ENCODE data around the gene BARX1.
"Not testable (repeated sequence)": the region's sequence is repeated elsewhere in the genome, so short reads cannot be mapped to it uniquely, and the experiment has no call there.

The BARX1 gene

GRCh38 chr9:93965830-93966577 is 10.8 kb upstream of the BARX1 start:
- no peak for DNase-seq (ENCODE audit: low read depth in 2 of 2)

DNA sequence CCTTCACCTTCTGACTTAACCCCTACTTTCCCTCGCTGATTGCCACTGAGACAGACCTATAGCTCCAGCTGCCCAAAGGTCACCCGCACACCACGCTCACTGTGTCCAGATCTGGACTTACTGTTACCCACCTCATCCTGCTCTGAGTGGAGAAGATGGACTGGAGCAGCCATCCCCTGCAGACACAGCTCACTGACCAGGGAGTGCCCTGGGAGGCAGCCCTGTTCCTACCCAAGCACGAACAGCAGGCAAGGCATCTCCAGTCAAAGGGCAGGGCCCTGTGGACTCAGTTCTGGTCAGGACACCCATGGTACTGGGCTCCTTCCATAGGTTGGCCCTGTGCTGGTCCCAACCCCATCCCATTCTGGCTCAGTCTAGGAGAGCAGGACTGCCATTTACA is 9.5 kb upstream of the BARX1 start:
- no peak for DNase-seq (ENCODE audit: low read depth in 2 of 2)

GRCh38 chr9:93963969-93964368 is 8.8 kb upstream of the BARX1 start:
- DNase-seq (ENCODE audit: low read depth in 2 of 2) = no peak

GRCh38 chr9:93963489-93963888 is 8.3 kb upstream of the BARX1 start:
- DNase-seq (ENCODE audit: low read depth in 2 of 2) = not testable (repeated sequence)

DNA sequence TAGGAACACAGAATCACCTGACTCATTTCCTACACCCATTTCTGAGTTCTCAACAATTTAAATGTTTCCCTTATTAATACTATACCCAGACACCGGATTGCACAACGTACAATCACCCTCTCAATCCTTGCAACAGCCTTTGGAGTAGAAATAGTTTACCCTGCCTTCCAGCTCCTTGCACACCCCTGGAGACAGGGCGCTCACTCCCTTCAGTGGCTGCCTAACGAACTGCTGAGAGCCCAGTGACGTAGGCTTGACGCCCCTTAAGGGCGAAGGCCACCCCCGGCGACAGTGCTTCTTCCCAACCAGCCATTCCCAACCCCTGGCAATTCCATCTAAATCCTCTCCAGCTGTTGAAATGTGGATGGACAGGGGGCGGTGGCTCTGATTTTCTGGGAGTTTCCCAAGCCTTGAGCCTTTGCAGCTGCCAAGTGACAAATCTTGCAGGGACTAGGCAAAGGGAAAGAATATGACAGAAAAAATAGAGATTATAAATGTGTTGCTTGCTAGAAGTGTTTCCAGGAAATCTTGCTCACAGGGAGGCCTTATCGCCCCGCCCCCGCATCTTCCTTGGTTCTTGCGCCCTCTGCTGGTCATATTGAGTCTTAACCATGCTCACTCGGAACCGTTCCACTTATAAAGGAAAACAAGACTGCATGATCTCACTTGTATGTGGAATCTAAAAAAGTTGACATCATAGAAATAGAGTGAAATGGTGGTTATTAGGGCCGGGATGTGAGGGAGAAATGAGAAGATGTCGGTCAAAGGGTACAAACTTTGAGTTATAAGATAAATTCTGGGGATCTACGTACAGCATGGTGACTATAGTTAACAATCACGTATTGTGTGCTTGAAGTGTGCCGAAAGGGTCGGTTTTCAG is 7.6 kb upstream of the BARX1 start:
- peak; percentile 42 to 72 for DNase-seq (ENCODE audit: low read depth in 2 of 2)

DNA sequence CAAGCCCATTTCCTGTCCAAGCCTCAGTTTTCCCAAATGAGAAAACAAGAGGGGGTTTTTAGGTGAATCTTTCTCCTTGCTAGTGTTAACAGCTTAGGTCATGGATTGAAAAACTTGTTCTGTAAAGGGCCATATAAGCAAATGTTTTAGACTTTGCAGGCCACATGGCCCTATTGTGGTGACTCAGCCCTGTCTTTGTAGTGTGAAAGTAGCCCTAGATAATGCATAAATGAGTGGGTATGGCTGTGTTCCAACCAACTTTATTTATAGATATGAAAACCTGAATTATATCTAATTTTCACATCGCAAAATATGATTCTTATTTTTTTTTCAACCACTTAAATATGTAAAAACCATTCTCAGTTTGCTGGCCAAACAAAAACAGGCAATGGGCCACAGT is 6.9 kb upstream of the BARX1 start:
- DNase-seq (ENCODE audit: low read depth in 2 of 2) = no peak

DNA sequence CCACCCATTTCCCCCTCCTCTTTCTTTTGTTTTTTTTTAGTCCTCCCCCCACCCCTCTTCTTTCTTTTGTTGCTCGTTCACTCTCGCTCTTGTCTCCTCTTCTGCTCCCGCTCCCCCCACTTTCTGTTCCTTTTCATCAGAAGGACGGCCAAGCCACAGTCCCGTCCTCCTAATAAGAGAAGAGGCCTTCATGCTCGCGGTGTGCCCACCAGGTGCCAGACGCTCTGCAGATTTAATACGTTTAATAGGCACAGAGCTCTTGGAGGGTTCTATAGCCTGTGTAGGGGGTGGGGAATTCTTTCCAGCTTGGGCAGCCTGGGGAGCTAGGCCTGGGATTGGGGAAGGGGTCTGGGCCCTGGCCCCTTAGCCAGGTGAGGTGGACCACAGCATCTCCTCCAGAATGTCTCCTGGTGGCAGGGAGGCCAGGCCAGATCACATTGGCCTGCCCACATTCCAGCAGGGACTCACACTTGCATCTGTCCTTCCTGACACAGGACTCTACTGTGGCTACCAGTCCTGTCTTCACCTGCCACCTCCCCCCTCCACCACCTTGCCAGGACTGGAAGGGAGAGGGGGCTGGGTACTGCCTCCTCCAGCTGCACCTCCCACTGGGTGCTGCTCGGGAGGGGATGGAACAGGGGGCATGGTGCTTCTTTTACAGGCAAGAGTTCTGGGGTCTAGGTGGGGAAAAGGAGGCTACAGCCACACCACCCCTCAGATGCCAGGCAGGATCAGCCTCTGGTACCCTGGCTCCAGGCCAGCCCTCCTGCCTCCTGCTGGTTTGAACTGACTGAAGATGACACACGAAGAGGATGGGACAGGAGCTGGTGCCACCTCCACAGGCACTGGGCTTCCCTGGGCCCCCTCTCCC is 6.1 kb upstream of the BARX1 start:
- DNase-seq (ENCODE audit: low read depth in 2 of 2) = no peak

GRCh38 chr9:93960221-93960970 is 5.2 kb upstream of the BARX1 start:
- no peak for DNase-seq (ENCODE audit: low read depth in 2 of 2)

DNA sequence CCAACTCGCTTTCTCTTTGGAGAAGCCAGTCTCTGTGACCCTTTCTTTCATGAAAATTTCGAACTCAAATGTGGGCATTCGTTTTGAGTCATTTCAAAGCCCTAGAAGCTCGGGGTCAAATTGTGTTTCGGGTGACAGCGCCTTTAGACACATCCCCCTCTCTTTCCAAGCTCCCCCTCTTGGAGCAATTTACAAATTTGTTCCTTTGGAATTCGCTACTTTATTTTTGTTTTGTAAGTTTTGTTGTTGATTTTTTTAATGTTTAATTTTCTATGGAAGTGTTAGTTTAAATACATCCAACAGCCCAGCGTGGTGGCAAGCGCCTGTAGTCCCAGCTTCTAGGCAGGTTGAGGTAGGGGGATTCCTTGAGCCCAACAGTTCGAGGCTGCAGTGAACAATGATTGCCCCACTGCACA is 4.6 kb upstream of the BARX1 start:
- DNase-seq (ENCODE audit: low read depth in 2 of 2) = no peak

DNA sequence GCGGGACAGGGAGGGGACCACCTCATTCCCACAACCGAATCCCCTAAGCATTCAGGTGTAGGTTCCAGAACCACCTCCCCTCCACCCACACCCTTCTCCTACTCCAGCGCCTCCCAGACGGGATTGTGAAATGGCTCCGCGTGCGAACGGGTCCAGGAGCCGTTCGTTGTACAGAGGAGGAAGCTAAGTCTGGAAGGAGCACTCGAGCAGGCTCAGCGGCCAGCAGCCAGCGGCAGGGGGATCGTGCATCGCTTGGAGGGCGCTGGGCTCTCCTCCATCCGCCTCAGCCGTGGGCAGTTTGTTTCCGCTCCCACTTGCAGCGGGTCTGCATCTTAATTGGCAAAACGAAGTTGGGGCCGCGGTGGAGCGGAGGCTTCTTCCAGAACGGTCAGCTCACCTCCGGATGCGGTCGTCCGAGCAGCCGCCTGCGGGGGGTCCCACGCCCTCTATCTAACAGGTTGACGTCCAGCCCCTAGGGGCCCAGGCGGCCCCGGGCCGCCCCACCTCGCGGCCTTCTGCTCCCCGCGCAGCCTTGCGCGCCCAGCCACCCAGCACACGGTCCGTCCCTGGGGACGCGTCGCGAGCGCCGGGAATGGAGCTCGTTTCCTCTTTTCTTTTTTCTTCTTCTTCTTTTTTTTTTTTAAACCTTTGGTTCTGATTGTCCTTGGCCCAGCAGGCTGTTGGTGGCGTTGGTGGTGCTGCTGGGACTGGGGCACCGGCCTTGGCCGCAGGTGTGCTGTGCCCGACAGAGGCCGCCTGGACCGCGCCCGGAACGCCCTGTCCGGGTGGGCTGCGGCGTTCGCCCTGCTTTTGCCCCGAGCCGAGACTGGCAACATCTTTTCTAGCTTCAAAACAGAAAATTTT is 3.9 kb upstream of the BARX1 start:
- no peak for DNase-seq (ENCODE audit: low read depth in 2 of 2)

DNA sequence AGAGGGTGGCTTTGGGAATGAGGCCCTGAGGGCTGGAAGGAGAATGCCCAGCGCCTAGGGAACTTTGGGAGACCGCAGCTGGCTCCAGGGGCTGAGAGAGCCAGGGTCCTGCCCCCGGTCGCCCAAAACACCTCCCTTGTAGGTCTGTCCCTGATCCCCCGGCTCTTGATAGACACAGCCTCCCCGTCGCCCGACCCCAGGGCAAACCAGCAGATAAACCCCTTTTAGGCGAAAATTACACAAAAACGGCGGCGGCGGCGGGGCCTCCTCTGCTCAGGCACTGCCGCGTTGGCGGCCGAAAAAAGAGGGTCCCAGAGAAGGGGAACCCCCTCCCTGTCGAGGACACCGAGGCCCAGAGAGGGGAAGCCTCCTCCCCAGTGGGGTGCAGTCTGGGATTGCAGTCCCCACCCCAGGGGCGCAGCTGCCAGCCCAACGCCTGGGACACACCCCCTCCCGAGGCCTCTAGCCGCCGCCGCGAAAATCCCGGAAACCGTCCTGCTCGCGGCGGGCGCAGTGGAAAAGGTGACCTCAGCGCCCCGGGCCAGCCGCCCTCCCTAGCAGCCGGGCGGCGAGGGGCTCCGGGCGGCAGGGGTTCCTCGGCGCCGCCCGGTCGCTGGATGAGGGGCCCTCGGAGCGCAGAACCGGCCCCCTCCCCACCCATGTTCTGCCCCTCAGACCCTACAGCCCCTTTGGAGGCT is 3.1 kb upstream of the BARX1 start:
- DNase-seq (ENCODE audit: low read depth in 2 of 2) = no peak

GRCh38 chr9:93955981-93956784 is 1.0 kb upstream of the BARX1 start:
- DNase-seq (ENCODE audit: low read depth in 2 of 2) = no peak

- DNase-seq (ENCODE audit: low read depth in 2 of 2) = no peak
Measured at GRCh38 chr9:93954434-93955061, 607 bp downstream of the BARX1 start.

DNA sequence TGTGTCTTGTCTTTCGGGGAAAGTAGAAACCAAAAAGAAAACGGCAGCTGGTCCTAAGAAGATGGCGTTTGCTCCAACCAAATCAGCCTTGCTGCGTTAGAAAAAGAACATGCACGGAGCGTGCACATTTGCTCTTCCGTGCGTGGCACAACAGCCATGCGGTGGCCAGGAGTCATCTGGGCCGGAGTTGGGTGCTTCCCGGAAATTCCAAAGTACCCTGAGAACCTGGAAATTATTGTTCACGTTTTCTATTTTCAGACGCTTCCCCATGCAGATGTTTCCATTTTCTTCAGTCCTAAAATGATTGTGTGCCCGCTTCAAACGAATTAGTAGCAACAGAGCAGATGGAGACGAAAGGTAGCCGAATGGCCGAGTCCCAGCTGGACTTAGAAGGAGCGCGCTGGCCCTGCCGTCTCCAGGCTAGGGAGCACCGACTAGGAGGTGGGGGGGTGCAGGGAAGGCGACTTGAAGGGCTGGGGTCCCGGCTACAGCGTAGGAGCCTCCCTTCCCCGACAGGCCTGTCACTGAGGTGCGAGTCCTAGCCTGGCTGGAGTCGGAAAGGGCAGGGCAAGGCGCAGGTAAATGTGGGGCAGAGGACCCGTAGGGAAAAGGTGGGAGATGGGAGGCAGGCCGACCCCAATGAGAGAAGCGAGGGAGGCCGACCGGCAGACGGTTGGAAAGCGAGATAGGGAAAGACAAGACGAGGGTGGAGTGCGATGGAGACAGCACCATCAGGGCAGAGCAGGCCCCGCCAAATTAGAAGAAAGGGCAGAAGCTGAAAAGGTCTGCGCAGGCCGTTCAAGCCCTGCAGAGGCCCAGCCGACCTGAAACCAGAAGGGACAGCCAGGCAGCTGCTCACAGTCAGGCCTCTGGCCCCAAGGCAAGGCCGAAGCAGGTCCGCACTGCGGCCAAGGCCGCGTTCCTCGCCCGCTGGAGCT is 1.4 kb downstream of the BARX1 start:
- DNase-seq (ENCODE audit: low read depth in 2 of 2) = no peak

DNA sequence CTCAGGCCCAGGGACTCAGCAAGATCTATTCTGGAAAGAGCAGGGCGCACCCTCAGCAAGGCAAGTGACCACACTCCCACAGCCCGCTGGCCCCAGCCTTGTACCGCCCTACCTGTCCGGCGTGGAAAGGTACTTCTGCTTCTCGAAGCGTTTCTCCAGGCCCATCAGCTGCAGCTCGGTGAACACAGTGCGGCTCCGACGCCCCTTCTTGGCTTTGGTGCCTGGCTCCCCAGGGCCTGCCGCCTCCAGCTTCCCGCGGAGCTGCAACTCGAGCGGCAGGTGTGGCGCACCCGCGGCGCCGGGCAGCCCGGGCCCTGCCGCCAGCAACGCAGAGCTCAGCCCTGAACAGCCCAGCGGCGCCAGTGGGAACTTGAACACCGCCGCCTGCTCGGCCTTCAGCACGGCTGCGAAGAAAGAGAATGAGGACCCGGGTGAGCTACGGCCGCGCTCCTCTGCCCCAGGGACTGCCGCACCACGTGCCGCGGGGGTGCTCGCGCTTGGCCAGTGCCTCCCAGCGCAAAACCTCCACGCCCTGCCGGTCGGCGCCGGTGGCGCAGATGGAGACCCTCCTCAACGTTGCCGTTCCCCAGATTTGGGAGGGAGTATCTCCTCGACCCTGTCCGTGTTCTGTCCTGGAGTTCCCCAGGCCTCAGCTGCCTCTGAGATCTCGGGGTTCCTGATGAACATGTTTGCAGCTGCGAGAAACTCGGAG is 2.2 kb downstream of the BARX1 start:
- no peak for DNase-seq (ENCODE audit: low read depth in 2 of 2)

GRCh38 chr9:93952119-93952783 is 2.9 kb downstream of the BARX1 start:
- DNase-seq (ENCODE audit: low read depth in 2 of 2) = no peak

All from stimulated activated CD8-positive, alpha-beta memory T cell treated with anti-CD3 and anti-CD28 coated beads, Interleukin-15, amount 100 ng/mL, for 4 hours (primary cell).